NCI-H2227 (cell line): ENCODE results near the gene CYB5B.
"Not testable (repeated sequence)": the region's sequence is repeated elsewhere in the genome, so short reads cannot be mapped to it uniquely, and the experiment has no call there.

Experiments used
- DNase-seq: peaks from one replicate; lab custom pipeline; 2025; ENCODE audit not compliant: unreplicated experiment; lab: John Stamatoyannopoulos, UW

Gene CYB5B

DNA sequence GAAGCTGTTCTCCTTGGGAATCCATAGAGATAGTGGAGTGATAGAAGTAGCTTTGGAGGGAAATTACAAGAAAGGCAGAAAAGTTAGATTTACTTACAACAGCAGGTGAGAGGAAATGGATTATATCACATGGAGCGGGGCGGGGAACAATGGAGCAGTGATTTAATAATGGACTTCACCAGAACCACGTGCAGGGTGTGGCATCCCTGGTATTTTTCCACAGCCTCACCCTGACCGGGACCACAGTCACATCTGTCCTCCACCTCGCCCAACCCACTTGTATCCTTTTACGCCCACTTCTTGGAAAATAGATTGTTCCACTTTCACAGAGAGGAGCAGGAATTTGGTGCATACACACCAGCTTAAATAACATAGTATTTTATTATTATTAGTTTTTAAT, 15.9 kb upstream of the CYB5B start:
- no peak for DNase-seq

DNA sequence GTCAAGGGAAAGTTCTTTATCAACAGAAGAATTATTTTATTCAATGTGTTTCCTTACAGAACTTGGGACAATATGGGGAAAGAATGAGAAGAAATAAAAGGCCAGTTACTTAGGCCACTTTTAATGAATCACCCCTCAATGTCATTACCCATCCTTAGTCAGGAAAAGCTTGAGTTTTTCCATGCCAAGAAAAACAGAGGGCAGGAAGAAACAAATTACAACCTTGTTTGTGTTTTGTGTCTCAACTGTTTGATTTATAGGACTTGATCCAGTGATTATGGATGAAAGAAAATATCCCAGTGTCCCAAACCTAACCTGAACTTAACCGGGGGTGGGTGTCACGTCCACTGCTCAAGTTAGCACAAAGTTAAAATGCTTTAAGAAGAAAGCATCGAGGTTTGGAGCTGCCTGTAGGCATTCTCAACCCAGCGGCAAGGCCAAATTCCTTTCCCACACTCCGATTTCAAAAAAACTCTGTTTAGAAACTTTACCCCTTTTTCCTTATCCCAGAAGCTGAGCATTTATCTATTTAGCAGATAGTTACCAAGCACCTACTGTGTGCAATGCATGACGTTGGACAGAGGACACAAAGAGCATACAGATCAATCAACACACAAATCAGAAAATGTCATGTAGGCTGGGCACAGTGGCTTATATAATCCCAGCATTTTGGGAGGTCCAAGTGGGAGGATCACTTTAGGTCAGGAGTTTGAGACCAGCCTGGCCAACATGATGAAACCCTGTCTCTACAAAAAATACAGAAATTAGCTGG, 14.0 kb upstream of the CYB5B start:
- DNase-seq: no peak

DNA sequence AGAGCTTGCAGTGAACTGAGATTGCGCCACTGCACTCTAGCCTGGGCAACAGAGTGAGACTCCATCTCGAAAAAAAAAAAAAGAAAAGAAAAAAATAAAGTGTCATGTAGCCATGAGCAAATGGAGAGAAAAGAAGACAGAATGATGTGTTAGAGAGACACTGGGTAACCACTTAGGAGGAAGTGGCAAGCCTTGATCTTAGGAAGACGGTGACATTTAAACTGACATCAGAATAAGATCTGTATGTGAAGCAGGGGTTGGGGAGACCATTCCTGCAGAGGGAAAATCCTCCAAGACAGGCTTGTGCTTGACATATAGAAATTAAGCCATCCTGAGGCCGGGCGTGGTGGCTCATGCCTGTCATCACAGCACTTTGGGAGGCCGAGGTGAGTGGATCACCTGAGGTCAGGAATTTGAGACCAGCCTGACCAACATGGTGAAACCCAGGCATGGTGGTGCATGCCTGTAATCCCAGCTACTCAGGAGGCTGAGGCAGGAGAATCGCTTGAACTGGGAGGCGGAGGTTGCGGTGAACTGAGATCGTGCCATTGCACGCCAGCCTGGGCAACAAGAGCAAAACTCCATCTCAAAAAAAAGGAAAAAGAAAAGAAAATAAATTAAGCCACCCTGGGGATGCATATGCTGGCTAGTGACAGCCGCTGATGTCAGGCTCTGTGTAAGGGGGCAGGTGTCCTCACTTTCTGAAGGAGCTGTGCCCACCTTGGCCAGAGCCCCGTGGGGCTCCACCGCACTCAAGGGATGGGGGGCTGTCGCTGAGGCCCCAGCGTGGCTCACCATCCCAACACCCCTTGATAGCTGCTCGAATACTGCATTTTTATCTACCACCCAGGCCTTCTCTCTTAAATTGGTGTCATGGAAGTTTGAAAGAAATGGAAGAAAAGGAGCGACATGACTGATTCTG, 13.1 kb upstream of the CYB5B start:
- no peak for DNase-seq

DNA sequence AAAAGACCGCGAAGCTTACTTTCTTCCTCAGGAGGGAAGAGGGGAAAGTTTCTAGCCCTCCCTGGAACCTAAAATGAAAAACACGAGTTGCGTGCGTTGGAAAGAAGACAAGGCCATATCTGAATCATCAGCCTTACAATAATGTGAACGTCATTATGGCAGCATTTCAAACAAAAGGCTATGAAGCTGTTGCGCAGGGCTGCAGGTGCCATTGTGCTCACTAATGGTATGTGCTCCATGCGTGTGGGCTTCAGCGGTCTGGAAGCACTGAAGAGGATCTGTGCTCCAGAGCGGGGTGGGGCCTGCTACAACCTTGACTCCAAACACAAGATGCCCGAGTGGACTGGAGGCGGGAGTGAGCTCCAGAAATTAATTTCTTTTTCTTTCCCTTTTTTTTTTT, 12.1 kb upstream of the CYB5B start:
- no peak for DNase-seq

DNA sequence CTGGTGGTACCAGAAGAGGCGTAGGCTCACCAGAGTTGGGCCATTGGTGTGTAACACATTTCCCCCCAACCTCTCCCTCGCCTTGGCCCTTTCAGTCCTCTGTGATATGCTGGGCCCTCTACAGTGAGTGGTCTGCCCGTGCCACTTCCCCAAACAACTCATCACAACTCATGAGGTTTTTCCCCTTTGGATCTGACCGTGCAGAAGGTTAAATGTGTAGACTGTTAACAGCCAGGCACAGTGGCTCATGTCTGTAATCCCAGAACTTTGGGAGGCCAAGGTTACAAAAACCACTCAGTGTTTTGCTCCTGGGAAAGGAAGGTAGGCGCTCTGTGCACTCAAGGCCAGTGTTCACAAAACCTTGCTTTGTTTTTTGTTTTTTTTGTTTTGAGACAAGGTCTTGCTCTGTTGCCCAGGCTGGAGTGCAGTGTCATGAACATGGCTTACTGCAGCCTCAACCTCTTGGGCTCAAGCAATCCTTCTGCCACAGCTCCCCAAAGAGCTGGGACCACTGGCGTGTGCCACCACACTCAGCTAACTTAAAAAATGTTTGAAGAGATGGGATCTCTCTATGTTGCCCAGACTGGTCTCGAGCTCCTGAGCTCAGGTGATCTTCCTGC, 11.3 kb upstream of the CYB5B start:
- no peak for DNase-seq

DNA sequence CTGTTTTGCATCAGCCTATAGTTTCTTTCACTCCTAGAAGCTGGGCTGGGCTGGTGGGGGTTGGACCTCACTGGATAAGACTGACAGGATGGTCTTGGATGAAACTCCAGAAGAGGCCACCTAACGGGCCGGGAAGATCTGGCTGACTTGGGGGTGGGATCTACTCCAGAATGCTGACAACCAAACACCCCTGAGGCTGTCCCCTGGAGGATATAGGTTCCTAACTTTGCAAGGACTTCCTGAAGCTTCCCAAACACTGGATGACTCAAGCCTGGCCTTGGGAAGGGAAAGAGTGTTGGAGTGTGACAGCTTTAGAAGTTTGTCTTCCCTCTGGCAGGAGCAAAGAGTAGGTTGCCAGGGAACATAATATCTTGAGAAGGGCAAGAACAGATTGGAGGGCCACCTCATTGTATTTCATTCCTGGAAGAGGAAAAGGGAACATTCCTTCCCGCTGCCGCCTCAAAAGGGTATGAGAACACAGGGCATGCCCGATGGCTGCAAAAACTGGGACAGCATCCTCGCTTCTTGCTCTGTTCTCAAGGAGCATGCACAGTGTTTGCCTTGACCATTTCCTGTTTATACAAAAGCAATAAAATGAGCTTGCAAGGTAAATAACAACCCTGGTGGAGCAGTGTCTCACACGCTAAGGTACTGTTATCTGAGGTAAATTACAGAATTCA, 6.8 kb upstream of the CYB5B start:
- no peak for DNase-seq

DNA sequence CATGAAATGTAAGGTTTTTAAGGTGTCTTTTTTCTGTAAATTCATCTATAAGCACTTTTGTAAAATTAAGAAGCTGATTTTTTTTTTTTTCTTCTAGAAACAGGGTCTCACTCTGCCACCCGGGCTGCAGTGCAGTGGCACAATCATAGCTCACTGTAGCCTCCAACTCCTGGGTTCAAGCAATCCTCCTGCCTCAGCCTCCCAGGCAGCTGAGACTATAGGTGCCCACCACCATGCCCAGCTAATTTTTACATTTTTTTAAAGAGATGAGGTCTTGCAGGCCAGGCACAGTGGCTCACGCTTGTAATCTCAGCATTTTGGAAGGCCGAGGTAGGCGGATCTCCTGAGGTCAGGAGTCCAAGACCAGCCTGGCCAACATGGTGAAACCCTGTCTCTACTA, 4.5 kb upstream of the CYB5B start:
- no peak for DNase-seq

DNA sequence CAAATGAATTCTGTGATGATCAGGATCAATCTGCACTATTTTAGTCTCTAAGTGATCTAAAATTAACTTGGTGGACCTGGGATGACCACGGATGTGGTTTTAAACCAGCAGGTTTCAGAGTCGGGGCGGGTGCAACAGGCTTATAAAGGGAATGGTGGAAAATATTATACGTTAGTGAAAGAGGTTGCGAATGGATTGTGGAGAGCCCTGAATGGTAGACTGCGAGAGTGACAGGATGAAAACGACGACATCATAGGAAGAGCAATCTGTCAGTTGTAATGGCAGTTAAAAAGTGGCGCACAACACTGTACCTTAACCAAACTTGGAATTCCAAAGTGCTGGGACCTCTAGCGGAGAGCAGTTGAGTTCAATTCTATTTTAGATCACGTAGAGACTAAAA, 1.2 kb upstream of the CYB5B start:
- DNase-seq: no peak

DNA sequence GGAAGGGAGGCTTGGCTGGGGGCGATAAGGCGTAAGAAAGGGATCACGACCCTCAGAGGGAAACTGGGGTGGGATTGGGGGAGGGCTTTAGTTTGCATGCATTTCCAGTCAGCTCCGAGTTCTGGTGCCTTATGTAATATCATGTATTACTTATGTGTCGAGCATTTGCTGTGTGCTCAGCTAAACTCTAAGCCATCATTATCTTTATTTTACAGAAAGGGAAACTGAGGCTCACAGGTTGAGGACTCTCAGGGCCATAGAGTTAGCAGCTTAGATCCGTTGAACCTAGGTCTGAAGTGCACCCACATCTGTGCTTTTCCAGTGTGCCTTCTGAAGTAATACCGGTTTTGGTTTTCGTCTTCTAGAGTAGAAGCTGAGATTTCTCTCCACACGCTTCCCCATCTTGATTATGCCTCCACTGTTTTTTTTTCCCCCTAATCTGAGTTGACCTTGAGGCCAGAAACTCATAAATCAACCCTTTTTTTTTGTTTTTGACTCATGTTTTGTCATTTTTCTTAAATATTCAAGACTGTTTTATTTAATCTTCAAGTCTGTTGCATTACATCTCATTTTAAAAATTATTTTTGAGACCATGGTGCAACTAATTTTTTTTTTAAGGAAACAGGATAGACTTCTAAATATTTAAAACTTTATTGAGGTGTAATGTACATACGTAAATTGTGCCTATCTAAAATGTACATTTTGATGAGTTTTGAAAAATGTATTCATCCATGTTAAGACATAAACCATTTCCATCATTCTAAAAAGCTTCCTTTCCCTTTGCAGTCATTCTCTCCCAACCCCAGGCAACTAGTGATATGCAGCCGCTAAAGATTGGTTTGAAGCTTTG, 741 bp downstream of the CYB5B start:
- no peak for DNase-seq

DNA sequence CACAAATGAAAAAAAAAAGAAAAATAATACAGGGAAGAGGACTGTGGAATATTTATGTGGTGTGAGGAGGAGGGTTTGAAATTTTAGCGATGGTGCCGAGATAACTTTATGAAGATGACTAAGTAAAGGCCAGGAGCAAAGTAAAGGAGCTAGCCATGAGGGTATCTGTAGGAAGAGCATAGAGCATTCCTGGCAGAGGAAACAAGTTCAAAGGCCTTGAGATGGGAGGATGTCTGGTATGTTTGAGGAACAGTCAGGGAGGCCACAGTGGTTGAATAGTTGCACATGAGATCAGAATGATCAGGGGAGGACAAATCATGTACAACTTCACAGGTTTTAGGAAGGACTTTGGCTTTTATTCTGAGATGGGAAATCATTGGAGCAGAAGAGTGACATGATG, 4.2 kb downstream of the CYB5B start:
- no peak for DNase-seq

DNA sequence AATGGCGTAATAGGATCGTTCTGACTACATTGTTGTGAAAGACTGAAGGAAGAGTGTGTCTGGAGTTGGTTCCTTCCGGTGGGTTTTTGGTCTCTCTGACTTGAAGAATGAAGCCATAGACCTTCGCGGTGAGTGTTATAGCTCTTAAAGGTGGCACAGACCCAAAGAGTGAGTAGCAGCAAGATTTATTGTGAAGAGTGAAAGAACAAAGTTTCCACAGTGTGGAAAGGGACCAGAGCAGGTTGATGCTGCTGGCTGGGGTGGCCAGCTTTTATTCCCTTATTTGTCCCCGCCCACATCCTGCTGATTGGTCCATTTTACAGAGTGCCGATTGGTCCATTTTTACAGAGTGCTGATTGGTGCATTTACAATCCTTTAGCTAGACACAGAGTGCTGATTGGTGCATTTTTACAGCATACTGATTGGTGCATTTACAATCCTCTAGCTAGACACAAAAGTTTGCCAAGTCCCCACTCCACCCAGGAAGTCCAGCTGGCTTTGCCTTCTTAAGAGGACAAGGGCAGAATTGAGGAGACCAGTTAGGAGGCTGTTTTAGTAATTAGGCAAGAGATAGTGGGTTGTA, 4.7 kb downstream of the CYB5B start:
- not testable (repeated sequence) for DNase-seq

DNA sequence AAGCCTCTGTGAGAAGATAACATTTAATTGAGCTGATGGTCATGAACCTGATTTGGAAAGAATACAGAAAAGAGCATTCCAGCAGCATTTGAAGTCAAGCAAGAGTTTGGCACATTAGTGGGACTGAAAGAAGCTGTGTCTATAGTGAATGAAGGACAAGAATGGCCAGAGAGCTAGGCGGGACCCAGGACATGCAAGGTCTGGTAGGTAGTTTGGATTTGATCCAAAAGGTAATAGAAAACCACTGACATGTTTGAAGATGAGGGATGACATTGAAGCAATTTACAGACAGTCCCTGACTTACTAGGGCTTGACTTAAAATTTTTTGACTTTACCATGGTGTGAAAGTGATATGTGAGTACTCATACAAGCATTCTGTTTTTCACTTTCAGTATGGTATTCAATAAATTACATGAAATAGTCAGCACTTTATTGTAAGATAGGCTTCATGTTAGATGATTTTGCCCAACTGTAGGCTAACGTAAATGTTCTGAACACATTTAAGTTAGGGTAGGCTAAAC, 7.6 kb downstream of the CYB5B start:
- no peak for DNase-seq

DNA sequence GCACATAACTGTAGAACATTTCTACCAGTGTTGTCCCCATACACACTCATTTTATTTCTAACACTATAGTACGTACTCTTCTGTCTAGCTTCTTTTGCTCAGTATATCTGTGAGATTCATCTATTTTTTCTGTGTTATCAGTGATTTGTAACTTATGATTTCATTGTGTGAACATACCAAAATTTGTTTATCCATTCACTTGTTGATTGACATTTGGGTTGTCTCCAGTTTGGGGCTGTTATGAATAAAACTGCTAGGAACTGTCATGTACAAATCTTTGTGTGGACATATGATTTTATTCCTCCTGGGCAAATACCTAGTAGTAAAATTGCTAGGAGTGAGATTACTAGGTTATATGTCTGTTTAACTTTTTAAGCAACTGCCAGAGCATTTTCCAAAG, 9.6 kb downstream of the CYB5B start:
- no peak for DNase-seq

DNA sequence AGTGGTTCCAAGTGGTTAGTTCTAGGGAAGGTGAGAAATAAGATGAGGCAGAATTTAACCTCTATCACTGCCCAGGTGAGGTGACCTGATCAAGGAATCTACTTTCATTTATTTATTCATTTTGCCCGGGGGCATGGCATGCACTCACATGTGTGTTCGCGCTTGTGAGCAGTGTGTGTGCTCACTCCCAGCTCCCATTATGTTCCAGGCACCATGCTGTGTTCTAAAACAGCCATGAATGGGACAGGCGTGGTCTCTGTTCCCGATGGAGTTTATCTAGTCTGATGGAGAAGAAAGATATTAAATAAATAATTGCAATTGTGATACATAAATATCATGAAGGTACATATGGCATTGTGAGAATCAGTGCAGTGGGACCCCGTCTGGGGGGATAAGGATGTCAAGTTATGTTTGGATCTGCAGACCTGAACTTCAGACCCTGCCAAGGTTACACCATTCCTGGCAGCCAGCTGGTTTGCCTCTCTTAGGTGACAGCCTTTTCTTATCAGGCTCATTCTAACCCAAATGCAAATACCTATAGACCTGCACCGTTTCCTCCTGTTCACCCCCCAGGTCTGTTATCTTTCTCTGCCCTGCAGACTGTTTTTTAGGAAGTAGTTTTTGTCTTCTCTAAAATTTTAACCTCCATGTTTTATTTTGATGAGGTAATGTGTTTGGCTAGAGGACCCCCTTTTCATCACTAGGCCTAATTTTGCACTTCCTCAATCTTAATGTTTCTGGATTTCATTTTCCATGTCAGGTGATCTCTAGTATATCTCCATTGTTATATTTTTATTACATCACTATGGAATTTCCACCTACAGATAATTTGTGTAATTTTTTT, 11.8 kb downstream of the CYB5B start:
- no peak for DNase-seq

DNA sequence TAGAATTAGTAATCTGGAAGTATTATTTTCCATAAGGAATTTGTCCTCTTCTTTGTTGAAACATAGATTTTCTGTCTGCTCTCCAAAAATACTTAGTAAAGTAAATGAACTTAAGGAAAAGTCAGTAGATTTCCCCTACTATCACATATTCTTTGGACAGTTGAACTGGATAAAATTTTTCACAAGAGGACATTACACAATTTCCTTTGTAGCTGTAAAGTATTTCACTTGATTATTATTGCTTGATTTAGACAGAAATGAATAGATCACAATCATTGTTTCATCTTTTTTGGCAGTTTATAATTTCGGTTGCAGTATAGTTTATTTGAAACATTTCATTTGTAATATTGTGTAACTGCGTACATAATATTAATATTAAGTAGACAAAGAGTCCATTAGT, 12.5 kb downstream of the CYB5B start:
- DNase-seq: no peak

DNA sequence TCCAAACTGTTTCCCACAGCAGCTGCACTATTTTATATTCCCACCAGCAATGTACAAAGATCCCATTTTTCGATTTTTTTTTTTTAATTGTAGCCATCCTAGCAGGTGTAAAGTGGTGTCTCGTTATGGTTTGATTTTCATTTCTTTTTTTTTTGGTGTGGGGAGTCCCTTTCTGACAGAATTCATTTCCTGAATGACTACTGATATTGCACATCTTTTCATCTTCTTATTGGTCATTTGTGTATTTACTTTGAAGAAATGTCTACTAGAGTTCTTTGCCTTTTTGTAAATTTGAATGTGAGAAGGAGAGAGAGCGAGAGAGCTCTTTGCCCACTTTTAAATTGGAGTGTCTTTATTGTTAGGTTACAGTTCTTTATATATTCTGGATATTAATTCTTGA, 14.0 kb downstream of the CYB5B start:
- no peak for DNase-seq

DNA sequence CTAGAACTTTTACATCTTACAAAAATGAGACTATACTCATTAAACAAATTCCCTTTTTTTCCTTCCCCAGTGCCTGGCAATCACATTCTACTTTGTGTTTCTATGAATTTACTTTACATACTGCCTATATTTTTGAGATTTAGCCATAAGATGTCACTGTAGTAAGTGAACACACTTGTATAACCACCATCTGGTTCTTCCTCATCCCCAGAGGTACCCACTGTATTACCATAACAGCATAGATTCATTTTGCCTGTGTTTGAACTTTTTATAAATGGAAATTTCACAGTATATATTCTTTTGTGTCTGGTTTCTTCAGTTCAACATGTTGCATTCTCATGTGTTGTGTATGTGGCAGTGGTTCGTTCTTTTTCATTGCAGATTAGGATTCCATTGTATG, 15.8 kb downstream of the CYB5B start:
- DNase-seq: no peak

DNA sequence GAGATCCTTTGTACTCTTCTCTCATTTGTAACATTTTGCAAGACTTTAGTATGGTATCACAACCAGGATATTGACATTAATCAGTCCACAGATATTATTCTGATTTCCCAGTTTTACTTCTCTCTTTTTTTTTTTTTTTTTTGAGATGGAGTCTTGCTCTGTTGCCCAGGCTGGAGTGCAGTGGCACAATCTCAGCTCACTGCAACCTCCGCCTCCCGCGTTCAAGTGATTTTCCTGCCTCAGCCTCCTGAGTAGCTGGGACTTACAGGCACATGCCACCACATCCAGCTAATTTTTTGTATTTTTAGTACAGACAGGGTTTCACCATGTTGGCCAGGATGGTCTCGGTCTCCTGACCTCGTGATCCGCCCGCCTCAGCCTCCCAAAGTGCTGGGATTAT, 16.6 kb downstream of the CYB5B start:
- not testable (repeated sequence) for DNase-seq
